Activated CD8-positive, alpha-beta T cell treated with anti-CD3 and anti-CD28 coated beads for 36 hours (primary cell): Measurements from ENCODE around the gene PDIA5. TPM values are rescaled to one million over a fixed set of nuclear protein-coding genes. Genes with fewer than 3 reads are reported as not detected.

ENCODE experiments used
- ATAC-seq: fragments of 200-7000 bp; cut with Tn5 transposase; one replicate; pipeline ENCODE4 v1.10.0; 2021; ENCODE audit warnings: mild to moderate bottlenecking, moderate library complexity
- CTCF ChIA-PET: fragments of 350-600 bp; sonication (Branson Sonifier 250); formaldehyde crosslinking; loops from one replicate; lab custom pipeline; 2021; ENCODE audit warnings: antibody characterized with exemption; lab: Charles Lee
- POLR2A ChIA-PET: fragments of 350-600 bp; sonication (Branson Sonifier 250); formaldehyde crosslinking; loops from one replicate; lab custom pipeline; 2021; ENCODE audit warnings: antibody characterized with exemption; lab: Charles Lee
- DNase-seq: peaks from one replicate; pipeline ENCODE4 v3.0.0-alpha.2; 2020
- H3K27ac Mint-ChIP-seq: one replicate; pipeline ENCODE4 v1.8.0; 2021; ENCODE audit warnings: mild to moderate bottlenecking, mixed read lengths
- H3K27me3 Mint-ChIP-seq: one replicate; pipeline ENCODE4 v1.8.0; 2021; ENCODE audit warnings: mixed read lengths
- H3K36me3 Mint-ChIP-seq: one replicate; pipeline ENCODE4 v1.8.0; 2021; ENCODE audit warnings: low read depth, mixed read lengths
- H3K4me1 Mint-ChIP-seq: one replicate; pipeline ENCODE4 v1.8.0; 2021; ENCODE audit warnings: low read depth, mixed read lengths
- H3K4me3 Mint-ChIP-seq: one replicate; pipeline ENCODE4 v1.8.0; 2021; ENCODE audit warnings: mild to moderate bottlenecking, moderate library complexity, mixed read lengths
- H3K9me3 Mint-ChIP-seq: one replicate; pipeline ENCODE4 v1.8.0; 2021; ENCODE audit warnings: mixed read lengths
- CTCF ChIP-seq: fragments of 200-600 bp; IDR thresholded peaks from one replicate; pipeline ENCODE4 v1.8.0; 2022; ENCODE audit warnings: antibody characterized with exemption, mild to moderate bottlenecking
- intact Hi-C: fragments of 100-400 bp; cut with micrococcal nuclease; formaldehyde crosslinking; loops from one replicate; pipeline ENCODE4 v1.10.0; 2022
- total RNA-seq, 2 experiments: library from RNA; stranded (reverse); gene quantifications; one replicate each; pipeline ENCODE4 v1.2.3, GENCODE V29; 2021

PDIA5 gene
- total RNA-seq, 2 experiments from 2014 or later, result 17.9 to 19.0 TPM

GRCh38 chr3:123061856-123062255 lies 5.0 kb upstream of the PDIA5 start:
- CTCF ChIA-PET, result interaction anchor here (1.0 kb wide), 1 partner anchor 119 kb away, joined by 3 read pairs; no protein-coding TSS in a partner anchor
- POLR2A ChIA-PET, result no interaction called here
- Mint-ChIP-seq H3K9me3 (no peaks in the 10 kb centered on the region), H3K4me1 (peaks cover 12% of the 10 kb centered on the region), H3K27ac (no peak overlapping the region), H3K36me3 (no peaks in the 10 kb centered on the region), H3K27me3 (peaks cover 3% of the 10 kb centered on the region), H3K4me3 (no peak overlapping the region)
- no peak for TF ChIP-seq CTCF
- intact Hi-C loops, result no loop called here
- no peak for DNase-seq
- ATAC-seq, result no peak

GRCh38 chr3:123063034-123063433 lies 3.8 kb upstream of the PDIA5 start:
- DNase-seq, result no peak
- POLR2A ChIA-PET, result no interaction called here
- CTCF ChIA-PET, result interaction anchor here (1.1 kb wide), 1 partner anchor 35 kb away, joined by 3 read pairs; the partner anchor contains the start of gene SEMA5B
- Mint-ChIP-seq H3K27me3 (peaks cover 3% of the 10 kb centered on the region), H3K4me1 (peaks cover 16% of the 10 kb centered on the region), H3K4me3 (no peak overlapping the region), H3K36me3 (no peaks in the 10 kb centered on the region), H3K27ac (no peak overlapping the region), H3K9me3 (no peaks in the 10 kb centered on the region)
- intact Hi-C loops, result no loop called here
- ATAC-seq, result no peak
- no peak for TF ChIP-seq CTCF

- TF ChIP-seq CTCF, result no peak
- intact Hi-C loops, result no loop called here
These were observed 2.3 kb upstream of the PDIA5 start for GRCh38 chr3:123064506-123064905.

GRCh38 chr3:123064914-123065313 lies 1.9 kb upstream of the PDIA5 start:
- no peak for TF ChIP-seq CTCF
- DNase-seq, result peak; percentile 28
- H3K27ac Mint-ChIP-seq, result no peak overlapping the region
- CTCF ChIA-PET, result interaction anchor here (0.6 to 1.0 kb wide), 3 partner anchors 20 to 530 kb away, joined by 3 read pairs; partner anchors contain the start of gene SEMA5B
- H3K27me3 Mint-ChIP-seq, result peaks cover 3% of the 10 kb centered on the region
- no peaks in the 10 kb centered on the region for H3K9me3 Mint-ChIP-seq
- H3K36me3 Mint-ChIP-seq, result peaks cover 6% of the 10 kb centered on the region
- intact Hi-C loops, result no loop called here
- H3K4me1 Mint-ChIP-seq, result peaks cover 29% of the 10 kb centered on the region
- POLR2A ChIA-PET, result no interaction called here
- ATAC-seq, result peak; percentile 45
- no peak overlapping the region for H3K4me3 Mint-ChIP-seq

More at GRCh38 chr3:123064506-123064905, 2.3 kb upstream of the PDIA5 start:
- Mint-ChIP-seq H3K36me3 (peaks cover 6% of the 10 kb centered on the region), H3K27me3 (peaks cover 3% of the 10 kb centered on the region), H3K4me1 (peaks cover 28% of the 10 kb centered on the region), H3K9me3 (no peaks in the 10 kb centered on the region), H3K4me3 (no peak overlapping the region), H3K27ac (no peak overlapping the region)
- ChIA-PET CTCF (interaction anchor here (0.6 to 1.0 kb wide), 3 partner anchors 20 to 530 kb away, joined by 3 read pairs; partner anchors contain the start of gene SEMA5B), POLR2A (no interaction called here)
- no peak for ATAC-seq
- no peak for DNase-seq

GRCh38 chr3:123066599-123066895 lies 278 bp upstream of the PDIA5 start:
- POLR2A ChIA-PET, result interaction anchor here (0.5 to 1.9 kb wide), 6 partner anchors 10 to 684 kb away, joined by 3 to 16 read pairs (median 4); partner anchors contain the start of gene MIX23
- ATAC-seq (no peak), DNase-seq (no peak)
- Mint-ChIP-seq H3K9me3 (no peaks in the 10 kb centered on the region), H3K27ac (peak overlapping the region; percentile 35), H3K36me3 (peaks cover 6% of the 10 kb centered on the region), H3K4me1 (peaks cover 30% of the 10 kb centered on the region), H3K4me3 (peak overlapping the region; percentile 81), H3K27me3 (no peaks in the 10 kb centered on the region)
- intact Hi-C loops, result no loop called here
- CTCF ChIA-PET, result interaction anchor here (1.0 kb wide), 1 partner anchor 37 kb away, joined by 3 read pairs; no protein-coding TSS in a partner anchor
- TF ChIP-seq CTCF, result no peak
